ENCODE results near the gene P2RY2. TPM values are rescaled to one million over a fixed set of nuclear protein-coding genes. Genes with fewer than 3 reads are reported as not detected.
A peak's percentile ranks its signal among the peaks of the same experiment; 100 is the strongest.

Gene P2RY2
- total RNA-seq, 1 donor from 2014 or later = 18.3 TPM

DNA sequence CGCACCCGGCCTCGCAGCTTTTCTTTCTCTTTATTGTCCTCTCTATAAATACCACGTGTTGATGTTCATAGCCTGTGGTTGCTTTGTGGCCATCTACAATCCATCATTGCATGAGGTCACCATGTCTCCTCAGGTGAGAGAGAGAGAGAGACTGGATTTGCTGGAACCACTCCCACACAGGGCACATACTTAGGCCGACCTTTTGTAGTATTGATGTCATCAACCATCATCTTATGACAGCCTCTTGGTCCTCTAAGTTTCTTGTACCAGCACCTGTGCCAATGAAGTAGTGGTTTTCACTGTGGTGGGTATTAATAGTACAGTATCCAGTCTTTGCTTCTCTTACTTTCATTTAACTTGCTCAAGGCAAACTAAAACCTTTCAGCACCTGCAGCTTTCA, 31.2 kb downstream of the P2RY2 start:
- intact Hi-C loops (cut with DNase I) = no loop called here
- H3K27me3 ChIP-seq = no peaks in the 10 kb centered on the region
- no peak overlapping the region for H3K27ac ChIP-seq
- no peaks in the 10 kb centered on the region for H3K4me1 ChIP-seq
- H3K36me3 ChIP-seq = no peaks in the 10 kb centered on the region
- no peak for DNase-seq (ENCODE audit: low spot score in 2 of 2)
- TF ChIP-seq CTCF (IDR thresholded peaks at IDR 0.05) = no peak
- no peaks in the 10 kb centered on the region for H3K9me3 ChIP-seq
- H3K4me3 ChIP-seq = no peak overlapping the region

- TF ChIP-seq CTCF (IDR thresholded peaks at IDR 0.05) = no peak
- no peaks in the 10 kb centered on the region for H3K9me3 ChIP-seq
- no peaks in the 10 kb centered on the region for H3K4me1 ChIP-seq
- H3K27ac ChIP-seq = no peak overlapping the region
- intact Hi-C loops (cut with DNase I) = no loop called here
- no peak for DNase-seq (ENCODE audit: low spot score in 2 of 2)
- H3K36me3 ChIP-seq = no peaks in the 10 kb centered on the region
- no peak overlapping the region for H3K4me3 ChIP-seq
- no peaks in the 10 kb centered on the region for H3K27me3 ChIP-seq
Observed at GRCh38 chr11:73249853-73250783, 32.0 kb downstream of the P2RY2 start.

DNA sequence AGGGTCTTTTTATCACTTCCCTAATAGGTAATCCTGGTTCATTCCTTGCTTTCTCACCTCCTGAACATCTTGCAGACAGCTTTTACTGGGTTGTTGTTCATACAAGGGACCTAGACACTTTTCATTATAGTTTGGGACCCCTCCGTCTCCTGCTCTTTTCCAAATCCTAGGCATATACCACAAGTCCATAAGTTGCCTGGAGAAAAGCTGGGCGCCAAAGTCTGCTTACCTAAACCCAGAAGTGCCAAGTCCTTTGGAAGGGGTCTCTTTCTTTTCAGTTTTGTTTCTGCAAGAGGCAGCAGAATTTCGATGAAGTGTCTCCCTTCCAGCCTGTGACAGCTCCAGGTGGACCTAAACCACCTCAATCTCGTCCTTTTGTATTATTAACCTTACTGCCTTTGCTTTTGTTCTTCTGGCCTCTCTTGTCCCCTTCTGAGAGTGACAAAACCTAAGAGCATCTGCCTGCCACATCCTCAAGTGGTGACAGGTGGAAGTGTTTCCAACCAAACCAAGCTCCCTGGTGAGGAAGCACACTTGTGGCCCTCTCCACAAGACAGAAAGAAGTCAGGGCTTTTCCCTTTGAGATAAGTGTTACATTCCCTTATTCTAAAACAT, 34.6 kb downstream of the P2RY2 start:
- DNase-seq (ENCODE audit: low spot score in 2 of 2) = peak in 1 of 2 donors; percentile 18
- intact Hi-C loops (cut with DNase I) = no loop called here
- H3K4me3 ChIP-seq = no peak overlapping the region
- H3K27me3 ChIP-seq = no peaks in the 10 kb centered on the region
- H3K4me1 ChIP-seq = peaks cover 3 to 5% of the 10 kb centered on the region in 2 donors
- no peak for TF ChIP-seq CTCF (IDR thresholded peaks at IDR 0.05)
- no peaks in the 10 kb centered on the region for H3K9me3 ChIP-seq
- H3K27ac ChIP-seq = no peak overlapping the region
- H3K36me3 ChIP-seq = no peaks in the 10 kb centered on the region

GRCh38 chr11:73257342-73258103, 39.4 kb downstream of the P2RY2 start:
- H3K4me3 ChIP-seq = no peak overlapping the region
- intact Hi-C loops (cut with DNase I) = loop anchor here (2.0 to 5.0 kb wide), 2 partner anchors 31 to 65 kb away; no protein-coding TSS in a partner anchor
- H3K36me3 ChIP-seq = no peaks in the 10 kb centered on the region
- no peak for TF ChIP-seq CTCF (IDR thresholded peaks at IDR 0.05)
- no peaks in the 10 kb centered on the region for H3K27me3 ChIP-seq
- peaks cover 12 to 15% of the 10 kb centered on the region in 2 donors for H3K4me1 ChIP-seq
- no peaks in the 10 kb centered on the region for H3K9me3 ChIP-seq
- peak in 1 of 2 donors; percentile 92 for DNase-seq (ENCODE audit: low spot score in 2 of 2)
- H3K27ac ChIP-seq = peak overlapping the region; percentile 94

Measured in ascending aorta (tissue), 2 donors.